B cell (primary cell): ENCODE results near the gene IQGAP1. TPM values are rescaled to one million over a fixed set of nuclear protein-coding genes. Genes with fewer than 3 reads are reported as not detected.

Experiments used
- ATAC-seq: fragments of 200-7000 bp; cut with Tn5 transposase; one replicate; pipeline ENCODE4 v1.10.0; 2021; ENCODE audit warnings: low read depth, mild to moderate bottlenecking, moderate number of reproducible peaks, moderate library complexity
- CTCF ChIA-PET: fragments of 350-600 bp; sonication (Branson Sonifier 250); formaldehyde crosslinking; loops from one replicate; lab custom pipeline; 2021; ENCODE audit warnings: antibody characterized with exemption, inconsistent platforms; lab: Charles Lee
- POLR2A ChIA-PET: fragments of 350-600 bp; sonication (Branson Sonifier 250); formaldehyde crosslinking; loops from one replicate; lab custom pipeline; 2021; ENCODE audit warnings: antibody characterized with exemption; lab: Charles Lee
- DNase-seq: peaks from one replicate; pipeline ENCODE4 v3.0.0; 2013
- H2AFZ ChIP-seq: 2 replicates; pipeline ENCODE4 v1.6.1; 2012; ENCODE audit warnings: mild to moderate bottlenecking, low read depth, low read length; ENCODE audit not compliant: insufficient read depth, poor library complexity, severe bottlenecking
- H3K27ac ChIP-seq, 2 donors: 1 replicate in 1 of 2; 2 replicates in 1 of 2; pipeline ENCODE4 v1.5.1; 2012 to 2013; ENCODE audit warnings: low read length in 2 of 2, mild to moderate bottlenecking in 2 of 2, moderate library complexity in 1 of 2
- H3K27me3 ChIP-seq, 4 experiments: fragments of 200-600 bp in 1 of 4; sonication (generic) in 1 of 4; replicated peaks in 1 of 4; 1 replicate in 2 of 4; 2 replicates in 2 of 4; pipeline versions ENCODE4 v1.6.1 to v1.7.0; 2013 to 2016; ENCODE audit warnings: low read length in 3 of 4, mild to moderate bottlenecking in 2 of 4, mixed read lengths in 1 of 4, moderate library complexity in 1 of 4; ENCODE audit not compliant: insufficient read depth in 4 of 4, control insufficient read depth in 3 of 4; ENCODE audit errors: control extremely low read depth in 1 of 4
- H3K36me3 ChIP-seq, 2 experiments: replicated peaks in 1 of 2; 1 replicate in 1 of 2; 2 replicates in 1 of 2; pipeline versions ENCODE4 v1.6.1 to v1.7.1; 2013; ENCODE audit warnings: low read length in 1 of 2; ENCODE audit not compliant: insufficient read depth in 2 of 2, control insufficient read depth in 1 of 2; ENCODE audit errors: control extremely low read depth in 1 of 2, extremely low read depth in 1 of 2
- H3K4me1 ChIP-seq, 2 donors: fragments of 200-600 bp in 1 of 2; sonication (generic) in 1 of 2; 1 replicate in 1 of 2; 2 replicates in 1 of 2; pipeline versions ENCODE4 v1.5.1 to v1.6.1; 2013 to 2017; ENCODE audit warnings: low read length in 2 of 2; ENCODE audit not compliant: control insufficient read depth in 2 of 2, insufficient read depth in 2 of 2
- H3K4me2 ChIP-seq: replicated peaks from 2 replicates; pipeline ENCODE3; 2012; ENCODE audit warnings: mild to moderate bottlenecking, low read depth, low read length; ENCODE audit not compliant: poor library complexity, severe bottlenecking
- H3K4me3 ChIP-seq, 5 experiments: fragments of 200-600 bp in 1 of 5; sonication (generic) in 1 of 5; 1 replicate in 3 of 5; 2 replicates in 2 of 5; pipeline versions ENCODE4 v1.5.1 to v1.7.0; 2011 to 2016; ENCODE audit warnings: low read length in 4 of 5, mild to moderate bottlenecking in 4 of 5, low read depth in 2 of 5, control low read depth in 1 of 5, moderate library complexity in 1 of 5; ENCODE audit not compliant: insufficient read depth in 1 of 5; ENCODE audit errors: control extremely low read depth in 1 of 5, extremely low read depth in 1 of 5
- H3K79me2 ChIP-seq: fragments of 200-600 bp; sonication (generic); one replicate; pipeline ENCODE4 v1.6.0; 2016; ENCODE audit warnings: low read length; ENCODE audit not compliant: control insufficient read depth, insufficient read depth
- H3K9ac ChIP-seq: fragments of 200-600 bp; sonication (generic); 2 replicates; pipeline ENCODE4 v1.6.1; 2017; ENCODE audit warnings: mild to moderate bottlenecking, low read length, moderate library complexity
- H3K9me3 ChIP-seq, 3 donors: one replicate each; pipeline versions ENCODE4 v1.6.1 to v1.7.1; 2013; ENCODE audit warnings: low read length in 2 of 3; ENCODE audit not compliant: control insufficient read depth in 2 of 3, insufficient read depth in 1 of 3; ENCODE audit errors: control extremely low read depth in 1 of 3
- H4K20me1 ChIP-seq: 2 replicates; pipeline ENCODE4 v1.6.0; 2012; ENCODE audit warnings: mild to moderate bottlenecking, low read length; ENCODE audit not compliant: insufficient read depth, control insufficient read depth, poor library complexity, severe bottlenecking
- H3K27ac Mint-ChIP-seq: one replicate; pipeline ENCODE4 v1.8.0; 2021; ENCODE audit warnings: mixed read lengths
- H3K27me3 Mint-ChIP-seq: one replicate; pipeline ENCODE4 v1.8.0; 2021; ENCODE audit warnings: mixed read lengths
- H3K4me1 Mint-ChIP-seq: one replicate; pipeline ENCODE4 v1.8.0; 2021; ENCODE audit warnings: mixed read lengths
- H3K4me3 Mint-ChIP-seq: one replicate; pipeline ENCODE4 v1.8.0; 2021; ENCODE audit warnings: mixed read lengths
- H3K9me3 Mint-ChIP-seq: one replicate; pipeline ENCODE4 v1.8.0; 2022; ENCODE audit warnings: mixed read lengths; ENCODE audit not compliant: insufficient read depth
- CTCF ChIP-seq: fragments of 200-600 bp; IDR thresholded peaks from one replicate; pipeline ENCODE4 v1.8.0; 2022; ENCODE audit warnings: antibody characterized with exemption, mild to moderate bottlenecking
- EZH2 ChIP-seq: IDR thresholded peaks from 2 replicates; pipeline ENCODE4 v1.6.1; 2012; ENCODE audit warnings: borderline replicate concordance, low read depth, mild to moderate bottlenecking, moderate library complexity, low read length; ENCODE audit not compliant: insufficient read depth, poor library complexity, severe bottlenecking
- WGBS: methylation state at CpG from one replicate; pipeline ENCODE4 v1.1.5; 2013; ENCODE audit warnings: missing lambda C conversion rate; ENCODE audit not compliant: insufficient coverage; 5-methylcytosine and 5-hydroxymethylcytosine counted together
- intact Hi-C: fragments of 100-400 bp; cut with micrococcal nuclease; formaldehyde crosslinking; loops from one replicate; pipeline ENCODE4 v1.10.0; 2022
- polyA plus RNA-seq: library from polyadenylated mRNA; depleted of rRNA; stranded (reverse); fragments of >200 nt; gene quantifications from 2 replicates; pipeline ENCODE4 v1.2.3, GENCODE V29; 2012
- total RNA-seq, 2 donors: library from RNA; stranded (reverse); fragments of 120-200 nt in 1 of 2; gene quantifications; 1 replicate in 1 of 2; 2 replicates in 1 of 2; pipeline versions ENCODE4 v1.2.3 to v1.2.4, GENCODE V29; 2013 to 2022

IQGAP1 gene
- total and polyA plus RNA-seq, 2 donors (not counting 1 experiment from before 2014, with no cell fraction given), result 49.7 to 216 TPM

GRCh38 chr15:90451053-90451850 is 63.2 kb downstream of the IQGAP1 start:
- H3K9ac ChIP-seq, result no peak overlapping the region
- Mint-ChIP-seq H3K27ac (no peak overlapping the region), H3K9me3 (no peaks in the 10 kb centered on the region), H3K4me1 (no peaks in the 10 kb centered on the region), H3K4me3 (no peak overlapping the region), H3K27me3 (no peaks in the 10 kb centered on the region)
- peaks cover 0 to 94% of the 10 kb centered on the region in 2 experiments for H3K36me3 ChIP-seq
- CTCF ChIA-PET, result interaction anchor here (0.6 to 3.7 kb wide), 8 partner anchors 16 to 547 kb away, joined by 3 to 13 read pairs (median 4); no protein-coding TSS in a partner anchor
- no peak overlapping the region for H3K27ac ChIP-seq
- H4K20me1 ChIP-seq, result no peaks in the 10 kb centered on the region
- TF ChIP-seq EZH2 (no peak), CTCF (no peak)
- no peak overlapping the region for H3K4me2 ChIP-seq
- H2AFZ ChIP-seq, result no peak overlapping the region
- ATAC-seq, result no peak
- POLR2A ChIA-PET, result interaction anchor here (0.6 kb wide), 1 partner anchor 209 kb away, joined by 4 read pairs; no protein-coding TSS in a partner anchor
- no peaks in the 10 kb centered on the region for H3K4me1 ChIP-seq
- DNase-seq, result no peak
- peaks cover 14% of the 10 kb centered on the region for H3K79me2 ChIP-seq
- WGBS, result 100% methylated on average over 2 of the region's 5 CpGs
- no peaks in the 10 kb centered on the region for H3K27me3 ChIP-seq
- no peak overlapping the region for H3K4me3 ChIP-seq
- H3K9me3 ChIP-seq, result no peaks in the 10 kb centered on the region
- intact Hi-C loops, result no loop called here

GRCh38 chr15:90456236-90456635 is 68.2 kb downstream of the IQGAP1 start:
- Histone ChIP-seq H4K20me1 (no peaks in the 10 kb centered on the region), H3K27me3 (no peaks in the 10 kb centered on the region), H3K4me1 (no peaks in the 10 kb centered on the region), H3K36me3 (peaks cover 0 to 88% of the 10 kb centered on the region in 2 experiments), H2AFZ (no peak overlapping the region), H3K27ac (no peak overlapping the region), H3K9ac (no peak overlapping the region), H3K4me2 (no peak overlapping the region), H3K4me3 (no peak overlapping the region), H3K79me2 (peaks cover 20% of the 10 kb centered on the region), H3K9me3 (no peaks in the 10 kb centered on the region)
- no peak for ATAC-seq
- no peak for DNase-seq
- 100% methylated on average over 2 of the region's 5 CpGs for WGBS
- Mint-ChIP-seq H3K4me3 (no peak overlapping the region), H3K9me3 (no peaks in the 10 kb centered on the region), H3K27ac (no peak overlapping the region), H3K27me3 (no peaks in the 10 kb centered on the region), H3K4me1 (no peaks in the 10 kb centered on the region)
- CTCF ChIA-PET, result no interaction called here
- POLR2A ChIA-PET, result no interaction called here
- intact Hi-C loops, result no loop called here
- no peak for TF ChIP-seq CTCF
- TF ChIP-seq EZH2, result no peak
